HG02759 (cell line): ENCODE results near the gene ZFP69B.
"Not testable (repeated sequence)": the region's sequence is repeated elsewhere in the genome, so short reads cannot be mapped to it uniquely, and the experiment has no call there.

Experiments
- ATAC-seq: cut with Tn5 transposase; IDR thresholded peaks from one replicate; pipeline ENCODE4 v1.9.1; 2021; ENCODE audit warnings: mild to moderate bottlenecking, moderate library complexity; ENCODE audit not compliant: unreplicated experiment

ZFP69B gene

DNA sequence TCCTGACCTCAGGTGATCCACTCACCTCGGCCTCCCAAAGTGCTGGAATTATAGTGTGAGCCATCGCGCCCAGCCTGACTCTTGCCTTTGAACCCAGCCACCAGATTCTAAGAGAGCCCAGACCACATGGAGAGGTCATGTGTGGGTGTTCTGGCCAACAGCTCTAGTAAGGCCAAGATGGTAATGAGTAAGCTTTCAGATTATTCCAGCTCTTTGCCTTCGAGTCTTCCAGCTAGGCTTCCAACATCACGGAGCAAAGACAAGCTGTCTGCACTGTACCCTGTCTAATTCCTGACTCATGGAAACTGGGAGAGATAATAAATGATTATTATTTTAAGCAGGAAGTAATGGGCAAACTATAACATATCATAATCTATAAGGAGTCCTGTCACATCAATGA, 14.8 kb upstream of the ZFP69B start:
- ATAC-seq, result no peak

DNA sequence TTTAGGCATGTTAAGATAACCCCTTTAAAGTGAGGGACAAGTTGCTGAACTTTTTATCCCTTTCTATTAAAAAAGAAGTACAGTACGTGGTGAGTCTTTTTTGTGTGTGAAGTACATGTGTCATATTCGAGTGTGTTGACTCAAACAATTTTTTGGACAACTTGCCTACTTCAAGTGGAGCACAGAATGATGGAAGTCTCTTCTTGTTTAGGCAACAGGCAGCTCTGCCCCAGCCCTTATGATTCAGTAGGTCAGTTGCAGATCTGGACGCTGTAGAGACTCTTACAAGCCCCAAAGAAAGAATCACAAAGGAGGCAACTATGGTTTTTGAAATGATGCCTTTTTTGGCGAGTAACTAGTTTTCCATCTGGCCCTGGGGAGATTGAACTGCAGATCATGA, 14.4 kb upstream of the ZFP69B start:
- no peak for ATAC-seq

- ATAC-seq, result no peak
These were observed 11.8 kb upstream of the ZFP69B start for GRCh38 chr1:40438391-40439015.

- no peak for ATAC-seq
These were observed 11.0 kb upstream of the ZFP69B start for GRCh38 chr1:40439247-40439646.

- ATAC-seq, result peak; percentile 33
These were observed 390 bp downstream of the ZFP69B start for GRCh38 chr1:40450495-40451237.

DNA sequence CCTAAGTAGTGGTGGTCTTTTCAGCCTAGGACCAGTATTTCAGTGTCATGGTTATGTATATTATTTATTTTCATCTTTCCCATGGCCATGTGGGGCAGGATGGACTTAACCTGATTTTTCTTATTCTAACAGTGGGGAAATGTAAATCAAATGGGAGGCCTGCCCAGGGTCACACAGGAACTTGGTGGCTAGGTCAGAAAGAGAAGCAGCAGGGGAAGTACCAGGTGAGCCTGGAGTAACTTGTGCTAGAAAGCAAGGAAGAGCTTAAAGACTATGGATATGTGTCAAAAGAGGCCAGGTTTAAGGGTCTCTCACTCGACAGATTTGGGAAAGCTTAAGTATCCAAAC, 936 bp downstream of the ZFP69B start:
- peak; percentile 6 for ATAC-seq

DNA sequence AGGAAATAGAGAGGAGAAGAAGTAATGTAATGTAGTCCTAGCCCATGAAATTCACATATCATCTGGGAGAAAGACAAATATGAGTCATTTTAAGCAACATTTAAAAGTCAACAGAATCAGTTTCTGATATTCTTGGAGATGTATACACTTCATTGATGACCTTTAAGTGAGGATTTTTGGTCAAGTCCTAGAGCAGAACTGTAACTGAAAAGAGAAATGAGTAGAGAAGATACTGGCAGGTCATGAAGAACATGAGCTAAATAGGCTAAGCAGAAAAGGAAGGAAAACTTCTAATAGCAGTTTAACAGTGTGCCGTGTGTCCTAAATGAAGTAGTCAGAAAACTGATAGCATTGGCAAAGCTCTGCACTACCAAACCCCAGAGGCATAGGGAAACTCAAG, 4.6 kb downstream of the ZFP69B start:
- no peak for ATAC-seq

- ATAC-seq, result no peak
These were observed 12.8 kb downstream of the ZFP69B start for GRCh38 chr1:40462956-40463590.

- no peak for ATAC-seq
These were observed 19.1 kb downstream of the ZFP69B start for GRCh38 chr1:40469327-40469726.

- ATAC-seq, result no peak
These were observed 25.0 kb downstream of the ZFP69B start for GRCh38 chr1:40475268-40475667.

DNA sequence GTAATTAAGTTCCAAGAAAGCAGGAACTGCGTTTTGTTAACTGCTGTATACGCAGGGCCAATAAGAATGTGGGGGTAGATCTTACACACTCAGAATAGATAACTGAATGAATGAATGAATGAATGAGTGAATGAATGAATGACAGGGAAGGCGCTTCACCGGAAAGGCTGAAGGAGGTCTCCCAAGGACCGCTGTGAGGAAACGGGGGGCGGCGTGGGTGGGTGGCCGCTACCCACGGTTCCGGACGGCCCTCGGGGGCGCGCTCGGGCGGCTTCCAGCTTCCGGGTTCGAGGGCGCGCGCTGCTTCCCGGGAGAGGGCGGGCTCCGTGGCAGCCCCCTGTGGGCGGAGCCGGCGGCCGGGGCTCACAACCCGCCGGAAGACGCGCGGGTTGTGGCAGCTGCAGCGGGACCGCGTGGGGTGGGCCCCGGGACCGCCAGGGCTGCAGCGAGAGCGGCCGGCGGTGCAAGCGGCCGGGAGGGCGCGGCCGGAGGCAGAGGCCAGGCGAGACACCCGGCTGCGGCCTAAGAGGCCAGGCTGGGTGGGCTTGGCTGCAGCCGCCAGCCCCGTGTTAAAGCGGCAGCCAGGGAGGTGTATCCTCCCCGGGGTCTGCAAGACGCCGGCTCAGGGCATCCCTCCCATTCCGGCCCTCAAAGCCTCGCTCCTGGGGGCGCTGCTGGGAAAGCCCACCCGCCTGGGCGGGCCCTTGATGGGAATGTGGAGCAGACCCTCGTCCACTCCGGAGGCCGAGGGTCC, 26.8 kb downstream of the ZFP69B start, which contains the start of gene ZFP69:
Gene ZFP69 (plus strand): TSS at position 367 of the 754 bp plus-strand sequence. CDS start 2,072 bp downstream, outside the sequence.
- ATAC-seq, result peak; percentile 92

- ATAC-seq, result peak; percentile 37
These were observed 27.4 kb downstream of the ZFP69B start for GRCh38 chr1:40477678-40478053.

- no peak for ATAC-seq
These were observed 28.0 kb downstream of the ZFP69B start for GRCh38 chr1:40478276-40478675.

DNA sequence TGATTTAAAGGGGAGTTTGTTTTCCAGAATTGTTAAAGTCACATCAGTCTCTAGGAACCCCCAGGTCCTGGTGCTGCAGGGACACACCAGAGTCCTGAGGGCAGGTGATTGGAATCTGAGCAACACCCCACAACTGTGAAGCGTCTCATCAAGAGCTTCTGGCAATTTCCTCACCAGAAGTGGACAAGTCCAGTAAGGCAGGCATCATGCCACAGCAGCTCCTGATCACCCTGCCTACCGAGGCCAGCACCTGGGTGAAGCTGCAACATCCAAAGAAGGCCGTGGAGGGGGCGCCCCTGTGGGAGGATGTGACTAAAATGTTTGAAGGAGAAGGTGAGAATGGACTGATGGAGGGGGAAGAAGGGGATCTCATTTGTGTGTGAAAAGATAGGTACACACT, 28.9 kb downstream of the ZFP69B start:
- no peak for ATAC-seq

GRCh38 chr1:40495315-40495903, 45.1 kb downstream of the ZFP69B start:
- ATAC-seq, result no peak

DNA sequence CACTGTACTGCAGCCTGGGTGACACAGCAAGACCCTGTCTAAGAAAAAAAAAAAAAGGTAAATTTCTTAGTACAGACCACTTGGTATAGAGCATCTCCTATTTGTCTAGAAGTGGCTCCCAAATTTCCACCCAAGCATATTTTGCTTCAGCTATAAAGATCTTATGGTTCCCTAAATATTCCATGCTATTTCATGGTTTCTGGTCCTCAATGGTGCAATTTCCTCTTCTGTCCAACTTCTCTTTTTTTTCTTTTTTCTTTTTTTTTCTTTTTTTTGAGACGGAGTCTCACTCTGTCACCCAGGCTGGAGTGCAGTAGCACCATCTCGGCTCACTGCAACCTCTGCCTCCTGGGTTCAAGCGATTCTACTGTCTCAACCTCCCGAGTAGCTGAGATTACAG, 52.4 kb downstream of the ZFP69B start:
- not testable (repeated sequence) for ATAC-seq

GRCh38 chr1:40507973-40508372, 57.7 kb downstream of the ZFP69B start:
- ATAC-seq, result no peak

- ATAC-seq, result peak; percentile 97
These were observed 58.4 kb downstream of the ZFP69B start, which contains the start of gene EXO5 for GRCh38 chr1:40508375-40509341. Gene EXO5, plus strand, starts transcription at chr1:40508767. Its CDS starts 5,778 bp downstream, at chr1:40514545.
